LNCaP clone FGC (cell line): ENCODE results near the gene PRKAG2.

Experiments
- DNase-seq: peaks from one replicate; pipeline ENCODE4 v3.0.0-alpha.2; 2011; ENCODE audit warnings: low read depth
- H3K4me3 ChIP-seq: 2 replicates; pipeline ENCODE4 v1.5.1; 2011; ENCODE audit warnings: mild to moderate bottlenecking, low read depth, low read length, control low read depth
- CTCF ChIP-seq: IDR thresholded peaks from 2 replicates; pipeline ENCODE4 v1.5.1; 2012; ENCODE audit warnings: mild to moderate bottlenecking; ENCODE audit not compliant: control insufficient read depth, insufficient read depth; ENCODE audit errors: extremely low read depth

Gene PRKAG2

GRCh38 chr7:151816562-151817314, 60.2 kb downstream of the PRKAG2 start:
- no peak for TF ChIP-seq CTCF
- H3K4me3 ChIP-seq = no peak overlapping the region
- DNase-seq = no peak

- no peak overlapping the region for H3K4me3 ChIP-seq
Measured at GRCh38 chr7:151815419-151815818, 61.5 kb downstream of the PRKAG2 start.

GRCh38 chr7:151814400-151815009, 62.4 kb downstream of the PRKAG2 start:
- no peak for TF ChIP-seq CTCF
- no peak overlapping the region for H3K4me3 ChIP-seq

More at GRCh38 chr7:151815419-151815818, 61.5 kb downstream of the PRKAG2 start:
- TF ChIP-seq CTCF = no peak
- DNase-seq = no peak

GRCh38 chr7:151813997-151814396, 62.9 kb downstream of the PRKAG2 start:
- TF ChIP-seq CTCF = no peak
- no peak overlapping the region for H3K4me3 ChIP-seq
- DNase-seq = no peak

More at GRCh38 chr7:151814400-151815009, 62.4 kb downstream of the PRKAG2 start:
- DNase-seq = no peak

- H3K4me3 ChIP-seq = no peak overlapping the region
- no peak for TF ChIP-seq CTCF
- no peak for DNase-seq
Measured at GRCh38 chr7:151813445-151813844, 63.5 kb downstream of the PRKAG2 start.

- no peak overlapping the region for H3K4me3 ChIP-seq
- no peak for DNase-seq
- no peak for TF ChIP-seq CTCF
Measured at GRCh38 chr7:151812967-151813366, 63.9 kb downstream of the PRKAG2 start.
